IMR-90 (cell line): ENCODE results near the gene MISP3. TPM values are rescaled to one million over a fixed set of nuclear protein-coding genes. Genes with fewer than 3 reads are reported as not detected.

Experiments
- ATAC-seq: fragments of 200-7000 bp; cut with Tn5 transposase; 2 replicates; pipeline ENCODE4 v1.9.1; 2020; ENCODE audit warnings: low read depth, mild to moderate bottlenecking, moderate library complexity
- Bru-seq: library from RNA; stranded (reverse); fragments of 400-500 nt; gene quantifications from one replicate; lab custom pipeline; 2021; lab: Mats Ljungman, UMichigan
- BruChase-seq, 2 experiments: library from RNA; stranded (reverse); fragments of 400-500 nt; gene quantifications; one replicate each; lab custom pipeline; 2021; lab: Mats Ljungman, UMichigan
- BruUV-seq: library from RNA; stranded (reverse); fragments of 400-500 nt; replicated peaks from 2 replicates; lab custom pipeline; 2021; lab: Mats Ljungman, UMichigan
- CTCF ChIA-PET: fragments of 300-600 bp; formaldehyde crosslinking; extraction: SDS; loops from one replicate; lab custom pipeline; 2021; ENCODE audit warnings: antibody characterized with exemption; lab: Yijun Ruan, JAX
- POLR2A ChIA-PET: fragments of 300-600 bp; sonication (Branson Sonifier 250); formaldehyde crosslinking; loops from one replicate; lab custom pipeline; 2022; ENCODE audit warnings: antibody characterized with exemption; ENCODE audit not compliant: unreplicated experiment; lab: Charles Lee
- DNase-seq: peaks from one replicate; pipeline ENCODE4 v3.0.0; 2013
- H2AFZ ChIP-seq: replicated peaks from 2 replicates; pipeline ENCODE3; 2013; ENCODE audit warnings: low read length, mild to moderate bottlenecking; ENCODE audit not compliant: poor library complexity
- H2AK5ac ChIP-seq: 2 replicates; pipeline ENCODE4 v1.6.1; 2013; ENCODE audit warnings: low read depth, low read length, inconsistent platforms
- H2AK9ac ChIP-seq: replicated peaks from 2 replicates; pipeline ENCODE3; 2013; ENCODE audit warnings: mild to moderate bottlenecking, low read depth, low read length, moderate library complexity; ENCODE audit not compliant: poor library complexity
- H2BK120ac ChIP-seq: 2 replicates; pipeline ENCODE4 v1.6.1; 2013; ENCODE audit warnings: low read depth, low read length, inconsistent platforms
- H2BK15ac ChIP-seq: 3 replicates; pipeline ENCODE4 v1.6.1; 2013; ENCODE audit warnings: low read depth, low read length, inconsistent platforms
- H2BK20ac ChIP-seq: 2 replicates; pipeline ENCODE4 v1.6.1; 2013; ENCODE audit warnings: low read depth, mild to moderate bottlenecking, inconsistent platforms, low read length, moderate library complexity
- H2BK5ac ChIP-seq: 2 replicates; pipeline ENCODE4 v1.6.1; 2013; ENCODE audit warnings: mild to moderate bottlenecking, low read depth, low read length, inconsistent platforms; ENCODE audit not compliant: poor library complexity, severe bottlenecking
- H3K14ac ChIP-seq: replicated peaks from 2 replicates; pipeline ENCODE4 v1.6.1; 2013; ENCODE audit warnings: low read depth, low read length, inconsistent platforms
- H3K18ac ChIP-seq: 2 replicates; pipeline ENCODE4 v1.6.1; 2013; ENCODE audit warnings: low read depth, low read length, control low read depth
- H3K23ac ChIP-seq: 2 replicates; pipeline ENCODE4 v1.6.1; 2013; ENCODE audit warnings: low read depth, low read length, inconsistent platforms
- H3K27ac ChIP-seq: 2 replicates; pipeline ENCODE4 v1.5.1; 2013; ENCODE audit warnings: mild to moderate bottlenecking, control low read depth, low read length; ENCODE audit not compliant: insufficient read depth
- H3K27me3 ChIP-seq: 2 replicates; pipeline ENCODE4 v1.6.1; 2013; ENCODE audit warnings: low read length; ENCODE audit not compliant: control insufficient read depth, insufficient read depth
- H3K36me3 ChIP-seq: 2 replicates; pipeline ENCODE4 v1.6.1; 2013; ENCODE audit warnings: low read length, mixed read lengths; ENCODE audit not compliant: control insufficient read depth, insufficient read depth
- H3K4ac ChIP-seq: 2 replicates; pipeline ENCODE4 v1.6.1; 2013; ENCODE audit warnings: low read depth, low read length, inconsistent platforms
- H3K4me1 ChIP-seq: 2 replicates; pipeline ENCODE4 v1.6.1; 2013; ENCODE audit warnings: low read length, mixed read lengths; ENCODE audit not compliant: control insufficient read depth, insufficient read depth
- H3K4me2 ChIP-seq: 2 replicates; pipeline ENCODE4 v1.6.1; 2013; ENCODE audit warnings: low read depth, mild to moderate bottlenecking, control low read depth, low read length, moderate library complexity
- H3K4me3 ChIP-seq: 2 replicates; pipeline ENCODE4 v1.5.1; 2013; ENCODE audit warnings: low read depth, mild to moderate bottlenecking, control low read depth, low read length, moderate library complexity; ENCODE audit not compliant: insufficient read depth
- H3K56ac ChIP-seq: 2 replicates; pipeline ENCODE4 v1.6.1; 2013; ENCODE audit warnings: low read length, inconsistent platforms; ENCODE audit not compliant: insufficient read depth; ENCODE audit errors: extremely low read depth
- H3K79me1 ChIP-seq, 2 experiments: 2 replicates each; pipeline ENCODE4 v1.6.1; 2013; ENCODE audit warnings: low read length in 2 of 2, inconsistent platforms in 1 of 2, low read depth in 1 of 2
- H3K9ac ChIP-seq: 2 replicates; pipeline ENCODE4 v1.6.1; 2013; ENCODE audit warnings: low read depth, low read length, control low read depth
- H3K9me1 ChIP-seq: 2 replicates; pipeline ENCODE4 v1.6.1; 2013; ENCODE audit warnings: low read length, inconsistent platforms; ENCODE audit not compliant: insufficient read depth
- H3K9me3 ChIP-seq: 2 replicates; pipeline ENCODE4 v1.6.1; 2013; ENCODE audit warnings: low read length; ENCODE audit not compliant: control insufficient read depth, insufficient read depth
- H4K20me1 ChIP-seq: 2 replicates; pipeline ENCODE4 v1.6.1; 2013; ENCODE audit warnings: low read length, inconsistent platforms; ENCODE audit not compliant: insufficient read depth
- H4K5ac ChIP-seq: 2 replicates; pipeline ENCODE4 v1.6.1; 2013; ENCODE audit warnings: mild to moderate bottlenecking, low read depth, low read length, control low read depth
- H4K8ac ChIP-seq, 2 experiments: 2 replicates each; pipeline ENCODE4 v1.6.1; 2013; ENCODE audit warnings: low read depth in 2 of 2, low read length in 2 of 2, control low read depth in 1 of 2, inconsistent platforms in 1 of 2
- H4K91ac ChIP-seq: 2 replicates; pipeline ENCODE4 v1.6.1; 2013; ENCODE audit warnings: low read depth, low read length, inconsistent platforms; ENCODE audit not compliant: insufficient read depth
- BHLHE40 ChIP-seq: fragments of 150-350 bp; IDR thresholded peaks from 2 replicates; pipeline ENCODE4 v1.6.1; 2016; ENCODE audit warnings: mild to moderate bottlenecking, low read depth, low read length
- CEBPB ChIP-seq: IDR thresholded peaks from 2 replicates; pipeline ENCODE4 v1.6.1; 2012; ENCODE audit warnings: low read depth, low read length, improper control_type of control experiment
- CHD1 ChIP-seq: IDR thresholded peaks from 2 replicates; pipeline ENCODE4 v1.6.1; 2012; ENCODE audit warnings: low read depth, low read length, improper control_type of control experiment
- CTCF ChIP-seq: conservative IDR thresholded peaks from 2 replicates; pipeline ENCODE4 v1.5.1; 2012; ENCODE audit warnings: mild to moderate bottlenecking, low read depth, low read length, improper control_type of control experiment
- MAFK ChIP-seq: IDR thresholded peaks from 2 replicates; pipeline ENCODE4 v1.6.1; 2012; ENCODE audit warnings: low read depth, low read length, improper control_type of control experiment
- NFE2L2 ChIP-seq: fragments of 150-350 bp; IDR thresholded peaks from 2 replicates; pipeline ENCODE4 v1.6.1; 2016; ENCODE audit warnings: low read depth, mild to moderate bottlenecking, low read length
- POLR2A ChIP-seq: IDR thresholded peaks from 2 replicates; pipeline ENCODE4 v1.6.1; 2012; ENCODE audit warnings: mild to moderate bottlenecking, low read depth, low read length
- RAD21 ChIP-seq: IDR thresholded peaks from 2 replicates; pipeline ENCODE4 v1.6.1; 2012; ENCODE audit warnings: low read length, improper control_type of control experiment
- RCOR1 ChIP-seq: IDR thresholded peaks from 2 replicates; pipeline ENCODE4 v1.6.1; 2012; ENCODE audit warnings: mild to moderate bottlenecking, low read length, improper control_type of control experiment; ENCODE audit not compliant: insufficient replicate concordance
- SMC3 ChIP-seq: fragments of 150-350 bp; IDR thresholded peaks from 2 replicates; pipeline ENCODE4 v1.6.1; 2016; ENCODE audit warnings: low read depth, mild to moderate bottlenecking, antibody characterized with exemption, low read length, moderate library complexity
- WGBS, 2 experiments: methylation state at CpG; one replicate each; pipeline versions ENCODE4 v1.1.5 to v1.1.7; 2013; ENCODE audit warnings: missing lambda C conversion rate in 2 of 2; ENCODE audit not compliant: insufficient read length in 1 of 2; ENCODE audit errors: extremely low coverage in 2 of 2; 5-methylcytosine and 5-hydroxymethylcytosine counted together
- dilution Hi-C: fragments of 300-500 bp; cut with HindIII; formaldehyde crosslinking; loops from one replicate; pipeline ENCODE4 v1.14.3; 2018; ENCODE audit warnings: low sequenced_read_pairs; ENCODE audit not compliant: unreplicated experiment
- in situ Hi-C: fragments of 300-500 bp; cut with MboI; formaldehyde crosslinking; loops from 3 replicates; pipeline ENCODE4 v1.14.3; 2019; ENCODE audit warnings: low sequenced_read_pairs, inconsistent platforms, mixed read lengths
- intact Hi-C: fragments of 100-400 bp; cut with micrococcal nuclease; formaldehyde crosslinking; loops from 2 replicates; pipeline ENCODE4 v1.10.0; 2022
- long read RNA-seq: library from polyadenylated mRNA; unstranded; transcript quantifications from one replicate; pipeline ENCODE4 v2.0.0, GENCODE V29; 2021; ENCODE audit not compliant: unreplicated experiment
- polyA plus RNA-seq, 3 experiments: library from polyadenylated mRNA; depleted of rRNA; stranded (reverse); fragments of >200 nt; gene quantifications; 2 replicates each; pipeline ENCODE4 v1.2.3, GENCODE V29; 2012; ENCODE audit warnings: low replicate concordance in 1 of 3
- total RNA-seq: library from RNA; depleted of rRNA; stranded (reverse); fragments of >200 nt; gene quantifications from 2 replicates; pipeline ENCODE4 v1.2.3, GENCODE V29; 2012; rRNA removed
- TF ChIP-seq, protein P1 (sequence below): fragments of 150-350 bp; IDR thresholded peaks from 2 replicates; pipeline ENCODE4 v1.6.1; 2017; ENCODE audit warnings: mild to moderate bottlenecking, antibody characterized with exemption, low read length, low read depth

MISP3 gene
- total RNA-seq: under 0.01 TPM in 2 replicates
- 0.68 and 0.86 TPM in 2 replicates for polyA plus RNA-seq (2012; rRNA removed)
- polyA plus RNA-seq (2012; cell fraction: cytosol; rRNA removed): 1.1 and 2.2 TPM in 2 replicates
- polyA plus RNA-seq (2012; cell fraction: nucleus; rRNA removed; ENCODE audit: low replicate concordance): 0.86 and 1.1 TPM in 2 replicates
- percentile 12 among the genes with signal in this experiment for Bru-seq, nascent RNA
- BruChase-seq, experiment 1, labeled RNA remaining after a 6-hour chase: percentile 37 among the genes with signal in this experiment
- percentile 31 among the genes with signal in this experiment for BruChase-seq, experiment 2, labeled RNA remaining after a 2-hour chase
- long read RNA-seq, partial matches to known transcripts: 1 of 4 reads
- long read RNA-seq, other reads (novel, unspliced or antisense): 0 of 4 reads

GRCh38 chr19:14072535-14073260, at the start of gene MISP3:
Gene MISP3, plus strand, starts transcription at chr19:14072786. Its CDS starts 524 bp downstream, at chr19:14073310.
- Histone ChIP-seq H3K79me1 (peaks cover 0 to 14% of the 10 kb centered on the region in 2 experiments; a peak in 1 of 4 replicates), H4K91ac (no peak within 1 kb of the TSS; the same call in 1 of the 2 replicates), H3K23ac (peak within 1 kb of the TSS; percentile 78; the same call in 1 of the 2 replicates), H3K9me1 (no peaks in the 10 kb centered on the region), H2BK20ac (no peak within 1 kb of the TSS), H4K20me1 (no peaks in the 10 kb centered on the region), H2AK5ac (no peak within 1 kb of the TSS), H3K27me3 (peaks cover 2% of the 10 kb centered on the region; the same call in 1 of the 2 replicates), H3K9me3 (no peaks in the 10 kb centered on the region), H3K18ac (no peak within 1 kb of the TSS), H4K5ac (no peak within 1 kb of the TSS), H3K4ac (no peak within 1 kb of the TSS; the same call in 1 of the 2 replicates), H3K14ac (no peak within 1 kb of the TSS), H2AK9ac (peak within 1 kb of the TSS; percentile 85), H2BK15ac (no peak within 1 kb of the TSS), H3K9ac (peak within 1 kb of the TSS; percentile 57; the same call in 1 of the 2 replicates), H2BK120ac (no peak within 1 kb of the TSS), H2BK5ac (peak within 1 kb of the TSS; percentile 1), H3K36me3 (no peaks in the 10 kb centered on the region), H3K4me2 (peak within 1 kb of the TSS; percentile 93), H3K56ac (no peak within 1 kb of the TSS), H3K4me3 (peak within 1 kb of the TSS; percentile 61), H3K4me1 (peaks cover 10% of the 10 kb centered on the region), H2AFZ (peak within 1 kb of the TSS; percentile 96), H4K8ac (peak within 1 kb of the TSS; percentile 36 to 78; a peak in 2 of 4 replicates), H3K27ac (no peak within 1 kb of the TSS; the same call in 1 of the 2 replicates)
- 9% methylated on average over 25 of the region's 51 CpGs; no CpG with 5 or more reads in 1 of the 2 experiments for WGBS, 2 experiments
- no peak for ATAC-seq
- intact Hi-C loops: no loop called here
- dilution Hi-C loops: no loop called here
- DNase-seq: no peak
- in situ Hi-C loops: loop anchor here (5.0 kb wide), 1 partner anchor 190 kb away; no protein-coding TSS in a partner anchor
- TF ChIP-seq CTCF (no peak), SMC3 (no peak), POLR2A (no peak), CHD1 (no peak), NFE2L2 (no peak), BHLHE40 (no peak), RCOR1 (no peak), CEBPB (no peak), RAD21 (no peak), MAFK (no peak)
- TF ChIP-seq, protein P1, sequence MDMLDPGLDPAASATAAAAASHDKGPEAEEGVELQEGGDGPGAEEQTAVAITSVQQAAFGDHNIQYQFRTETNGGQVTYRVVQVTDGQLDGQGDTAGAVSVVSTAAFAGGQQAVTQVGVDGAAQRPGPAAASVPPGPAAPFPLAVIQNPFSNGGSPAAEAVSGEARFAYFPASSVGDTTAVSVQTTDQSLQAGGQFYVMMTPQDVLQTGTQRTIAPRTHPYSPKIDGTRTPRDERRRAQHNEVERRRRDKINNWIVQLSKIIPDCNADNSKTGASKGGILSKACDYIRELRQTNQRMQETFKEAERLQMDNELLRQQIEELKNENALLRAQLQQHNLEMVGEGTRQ: no peak
- BruUV-seq: no TSS peak
- ChIA-PET POLR2A (interaction anchor here (0.6 kb wide), 1 partner anchor 1710 kb away, joined by 10 read pairs; no protein-coding TSS in a partner anchor), CTCF (interaction anchor here (1.0 to 1.3 kb wide), 4 partner anchors 13 to 332 kb away, joined by 3 to 4 read pairs (median 3); no protein-coding TSS in a partner anchor)
